HG03565 (cell line): Measurements from ENCODE around the gene UGT2B10.
"Not testable (repeated sequence)": the region's sequence is repeated elsewhere in the genome, so short reads cannot be mapped to it uniquely, and the experiment has no call there.

Experiments
- ATAC-seq: cut with Tn5 transposase; IDR thresholded peaks from one replicate; pipeline ENCODE4 v1.9.1; 2021; ENCODE audit warnings: mild to moderate bottlenecking, moderate library complexity; ENCODE audit not compliant: unreplicated experiment

UGT2B10 gene

DNA sequence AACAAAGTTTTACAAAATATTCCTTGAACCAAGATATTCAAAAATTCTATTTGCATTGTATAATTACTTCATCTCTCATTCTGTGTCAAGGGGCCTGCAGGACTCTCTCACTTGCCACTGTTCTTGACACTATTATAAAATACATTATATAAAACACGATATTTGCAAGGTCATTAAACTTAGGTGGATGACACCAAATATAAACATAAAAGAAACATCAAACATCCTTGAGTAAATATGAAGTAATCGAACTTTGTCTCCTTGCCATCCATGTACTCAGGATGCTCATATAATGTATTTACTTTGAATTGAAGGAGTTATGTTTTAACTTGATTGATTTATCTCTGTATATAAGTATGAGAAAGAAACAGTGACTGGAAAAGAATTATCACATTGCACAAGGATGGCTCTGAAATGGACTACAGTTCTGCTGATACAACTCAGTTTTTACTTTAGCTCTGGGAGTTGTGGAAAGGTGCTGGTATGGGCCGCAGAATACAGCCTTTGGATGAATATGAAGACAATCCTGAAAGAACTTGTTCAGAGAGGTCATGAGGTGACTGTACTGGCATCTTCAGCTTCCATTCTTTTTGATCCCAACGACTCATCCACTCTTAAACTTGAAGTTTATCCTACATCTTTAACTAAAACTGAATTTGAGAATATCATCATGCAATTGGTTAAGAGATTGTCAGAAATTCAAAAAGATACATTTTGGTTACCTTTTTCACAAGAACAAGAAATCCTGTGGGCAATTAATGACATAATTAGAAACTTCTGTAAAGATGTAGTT lies at the start of gene UGT2B10:
Gene UGT2B10 (plus strand): TSS at position 378 of the 793 bp plus-strand sequence. CDS start 26 bp downstream, at position 404.
- not testable (repeated sequence) for ATAC-seq

DNA sequence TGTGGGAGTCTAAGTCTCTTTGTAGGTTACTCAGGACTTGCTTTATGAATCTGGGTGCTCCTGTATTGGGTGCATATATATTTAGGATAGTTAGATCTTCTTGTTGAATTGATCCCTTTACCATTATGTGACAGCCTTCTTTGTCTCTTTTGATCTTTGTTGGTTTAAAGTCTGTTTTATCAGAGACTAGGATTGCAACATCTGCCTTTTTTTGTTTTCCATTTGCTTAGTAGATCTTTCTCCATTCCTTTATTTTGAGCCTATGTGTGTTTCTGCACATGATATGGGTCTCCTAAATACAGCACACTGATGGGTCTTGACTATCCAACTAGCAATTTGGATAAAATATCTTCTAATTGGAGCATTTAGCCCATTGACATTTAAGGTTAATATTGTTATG lies 44.0 kb upstream of the UGT2B10 start:
- ATAC-seq: not testable (repeated sequence)

DNA sequence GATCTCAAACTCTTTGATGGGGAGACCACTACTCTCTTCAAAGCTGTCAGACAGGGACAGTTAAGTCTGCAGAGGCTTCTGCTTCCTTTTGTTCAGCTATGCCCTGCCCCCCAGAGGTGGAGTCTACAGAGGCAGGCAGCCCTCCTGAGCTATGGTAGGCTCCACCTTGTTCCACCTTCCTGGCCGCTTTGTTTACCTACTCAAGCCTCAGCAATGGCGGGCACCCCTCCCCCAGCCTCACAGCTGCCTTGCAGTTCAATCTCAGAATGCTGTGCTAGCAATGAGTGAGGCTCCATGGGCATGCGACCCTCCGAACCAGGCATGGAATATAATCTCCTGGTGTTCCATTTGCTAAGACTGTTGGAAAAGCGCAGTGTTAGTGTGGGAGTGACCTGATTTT lies 42.1 kb upstream of the UGT2B10 start:
- no peak for ATAC-seq

GRCh38 chr4:68780232-68780631 lies 35.6 kb upstream of the UGT2B10 start:
- no peak for ATAC-seq

GRCh38 chr4:68797048-68797447 lies 18.7 kb upstream of the UGT2B10 start:
- ATAC-seq: no peak

- ATAC-seq: no peak
Measured at GRCh38 chr4:68797618-68798017, 18.2 kb upstream of the UGT2B10 start.

- no peak for ATAC-seq
Measured at GRCh38 chr4:68803013-68803412, 12.8 kb upstream of the UGT2B10 start.

DNA sequence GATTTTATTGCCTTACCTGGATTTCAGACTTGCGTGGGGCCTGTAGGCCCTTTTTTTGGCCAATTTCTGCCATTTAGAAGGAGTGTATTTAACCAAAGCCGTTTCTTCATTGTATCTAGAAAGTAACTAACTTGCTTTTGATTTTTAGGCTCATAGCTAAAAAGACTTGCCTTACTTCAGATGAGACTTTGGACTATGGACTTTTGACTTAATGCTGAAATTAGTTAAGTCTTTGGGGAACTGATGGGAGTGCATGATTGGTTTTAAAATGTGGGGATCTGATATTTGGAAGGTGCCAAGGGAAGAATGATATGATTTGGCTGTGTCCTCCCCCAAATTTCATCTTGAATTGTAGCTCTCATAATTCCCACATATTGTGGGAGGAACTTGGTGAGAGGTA lies 7.7 kb upstream of the UGT2B10 start:
- no peak for ATAC-seq

GRCh38 chr4:68810919-68811318 lies 4.9 kb upstream of the UGT2B10 start:
- no peak for ATAC-seq

DNA sequence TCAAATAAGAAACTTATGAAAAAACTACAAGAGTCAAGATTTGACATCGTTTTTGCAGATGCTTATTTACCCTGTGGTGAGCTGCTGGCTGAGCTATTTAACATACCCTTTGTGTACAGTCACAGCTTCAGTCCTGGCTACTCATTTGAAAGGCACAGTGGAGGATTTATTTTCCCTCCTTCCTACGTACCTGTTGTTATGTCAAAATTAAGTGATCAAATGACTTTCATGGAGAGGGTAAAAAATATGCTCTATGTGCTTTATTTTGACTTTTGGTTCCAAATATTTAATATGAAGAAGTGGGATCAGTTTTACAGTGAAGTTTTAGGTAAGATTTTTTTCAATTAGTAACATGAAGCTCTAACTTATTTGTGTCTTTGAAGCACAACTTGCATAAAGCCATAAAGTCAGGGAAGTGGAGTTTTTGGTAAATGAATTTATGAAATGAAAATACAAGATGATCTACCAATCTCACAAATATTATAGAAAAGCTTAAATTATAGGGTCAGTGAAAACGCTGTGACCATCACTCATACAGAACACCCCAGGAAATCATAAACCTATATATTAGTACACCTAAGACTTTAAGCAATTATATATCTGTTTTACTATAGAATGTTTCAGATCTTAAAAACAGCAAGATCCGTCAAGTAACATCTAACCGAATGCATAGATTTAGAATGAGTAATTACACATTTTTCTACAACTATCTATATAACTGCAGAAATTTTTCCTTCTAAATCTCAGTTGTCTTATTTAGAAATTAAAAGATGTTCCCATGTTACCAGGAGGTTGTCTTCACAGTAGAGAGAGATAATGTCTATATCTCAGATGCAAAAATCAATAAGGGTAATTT lies 844 bp downstream of the UGT2B10 start:
- ATAC-seq: not testable (repeated sequence)

DNA sequence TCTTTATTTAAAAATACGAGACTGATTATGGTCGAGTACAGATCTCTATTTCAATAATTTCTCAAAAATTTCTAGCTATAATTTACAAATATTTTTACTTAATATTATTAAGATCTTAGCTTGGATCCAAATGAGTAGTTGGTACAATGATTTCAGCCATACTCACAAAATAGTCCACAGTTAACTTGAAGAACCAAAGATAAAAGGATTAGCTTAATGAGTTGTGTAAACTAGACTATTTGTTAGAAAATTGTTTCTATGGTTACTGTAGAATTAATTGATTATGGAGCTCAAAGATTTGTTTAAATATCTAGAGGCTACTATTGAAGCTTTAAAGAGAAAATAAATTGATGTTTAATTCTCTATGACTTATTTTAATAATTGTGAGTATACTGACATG lies 1.6 kb downstream of the UGT2B10 start:
- no peak for ATAC-seq

GRCh38 chr4:68818030-68818462 lies 2.3 kb downstream of the UGT2B10 start:
- not testable (repeated sequence) for ATAC-seq

DNA sequence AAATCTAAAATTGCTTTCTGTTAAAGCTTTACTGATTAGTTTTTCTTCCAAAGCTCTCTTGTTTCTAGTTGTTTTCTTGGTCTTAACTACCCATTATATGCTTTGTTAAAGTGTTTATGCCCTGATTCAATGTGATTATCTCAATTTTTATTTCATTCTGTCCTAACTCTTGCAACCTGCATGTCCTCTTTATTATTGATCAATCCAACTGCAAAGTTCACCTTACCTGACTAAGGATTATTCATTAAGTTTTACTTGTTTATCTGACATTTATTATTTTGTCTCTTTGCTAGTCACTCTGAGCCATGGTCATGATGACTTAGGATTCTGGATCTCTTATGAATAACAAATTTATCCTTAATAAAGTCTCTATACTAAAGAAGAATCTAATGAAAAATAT lies 15.8 kb downstream of the UGT2B10 start:
- no peak for ATAC-seq

DNA sequence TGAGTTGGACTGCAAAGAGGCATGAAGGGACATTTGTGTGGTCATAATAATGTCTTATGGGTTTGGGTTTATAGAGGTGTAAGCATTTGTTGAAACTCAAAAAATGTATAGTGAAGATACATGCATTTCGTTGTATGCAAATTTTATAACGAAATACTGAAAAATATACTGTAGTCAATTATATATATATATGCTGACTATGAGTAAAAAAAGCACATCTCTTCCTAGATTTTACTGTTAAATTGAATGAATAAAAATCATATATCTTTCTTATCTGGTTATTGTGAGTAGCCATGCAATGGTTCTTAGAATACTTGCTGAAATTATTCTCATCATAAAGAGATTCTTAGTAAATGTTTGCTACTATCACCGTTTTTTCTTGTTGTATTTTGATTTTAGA lies 34.5 kb downstream of the UGT2B10 start:
- ATAC-seq: no peak

GRCh38 chr4:68855771-68856170 lies 40.0 kb downstream of the UGT2B10 start:
- no peak for ATAC-seq

- no peak for ATAC-seq
Measured at GRCh38 chr4:68858039-68858438, 42.2 kb downstream of the UGT2B10 start.

DNA sequence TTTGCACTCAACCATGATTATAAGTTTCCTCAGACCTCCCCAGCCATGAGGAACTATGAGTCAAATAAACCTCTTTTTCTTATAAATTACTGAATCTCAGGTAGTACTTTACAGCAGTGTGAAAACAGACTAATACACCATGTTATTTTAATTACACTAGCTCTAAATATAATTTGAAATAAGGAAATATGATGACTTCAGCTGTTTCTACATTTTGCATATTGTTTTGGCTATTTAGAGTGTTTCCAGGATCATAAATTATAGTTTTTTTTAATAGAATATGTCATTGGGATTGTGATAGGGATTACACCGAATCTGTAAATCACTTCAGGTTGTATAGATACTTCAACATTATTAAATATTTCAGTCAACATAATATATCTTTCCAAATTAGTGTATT lies 43.9 kb downstream of the UGT2B10 start:
- no peak for ATAC-seq

- ATAC-seq: no peak
Measured at GRCh38 chr4:68861057-68861456, 45.3 kb downstream of the UGT2B10 start.

GRCh38 chr4:68864438-68865187 lies 48.8 kb downstream of the UGT2B10 start:
- no peak for ATAC-seq

DNA sequence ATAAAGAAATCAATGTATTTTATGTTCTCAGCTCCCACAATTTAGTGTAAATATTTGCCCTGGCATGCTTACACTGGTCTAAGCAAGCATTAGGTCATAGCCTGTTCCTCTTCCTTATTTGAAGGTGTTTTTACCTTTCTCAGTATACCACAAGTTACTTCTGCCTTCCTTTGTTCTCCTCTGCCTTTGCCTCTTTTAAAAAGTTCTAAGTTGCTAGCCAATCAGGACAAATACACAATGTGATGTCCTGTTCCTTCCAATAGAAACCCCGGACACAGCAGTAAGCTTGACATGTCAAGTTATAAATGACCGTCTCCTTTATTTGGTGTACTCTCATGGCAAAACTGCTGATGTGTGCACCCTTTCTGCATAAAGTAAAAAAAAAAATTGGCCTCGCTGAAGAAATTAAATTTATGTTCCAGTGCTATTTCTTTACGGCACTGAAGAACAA lies 49.4 kb downstream of the UGT2B10 start:
- no peak for ATAC-seq

DNA sequence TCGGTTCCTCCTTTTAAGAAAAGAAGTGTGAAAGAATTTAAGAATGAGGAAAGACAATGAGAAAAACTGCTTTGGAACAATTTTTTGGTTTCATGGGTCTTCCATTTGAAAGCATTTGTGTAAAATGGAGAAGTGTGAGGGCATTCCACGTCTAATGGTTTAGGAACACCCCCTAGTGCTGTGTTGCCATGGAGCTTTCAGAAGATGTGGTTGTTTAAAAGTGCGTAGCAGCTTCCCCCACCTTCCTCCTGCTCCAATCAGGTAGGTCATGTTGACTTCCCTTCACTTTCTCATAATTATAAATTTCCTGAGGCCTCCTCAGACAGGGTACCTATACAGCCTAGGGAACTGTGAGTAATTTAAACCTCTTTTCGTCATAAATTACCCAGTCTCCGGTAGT lies 50.0 kb downstream of the UGT2B10 start:
- ATAC-seq: no peak
